HL-60 (cell line): Measurements from ENCODE around the gene TSSK2.

ENCODE experiments used
- DNase-seq, 2 experiments: peaks; one replicate each; pipeline ENCODE4 v3.0.0-alpha.2; 2010 to 2020; ENCODE audit warnings: low read depth in 1 of 2, low spot score in 1 of 2
- H3K27ac ChIP-seq: fragments of 250-450 bp; sonication (Bioruptor Pico); replicated peaks from 2 replicates; pipeline ENCODE4 v1.5.1; 2020; ENCODE audit warnings: mild to moderate bottlenecking, moderate library complexity
- H3K27me3 ChIP-seq: fragments of 250-450 bp; sonication (Bioruptor Pico); 2 replicates; pipeline ENCODE4 v1.5.1; 2021; ENCODE audit warnings: mild to moderate bottlenecking, moderate library complexity; ENCODE audit not compliant: insufficient read depth, poor library complexity, severe bottlenecking
- H3K4me3 ChIP-seq: replicated peaks from 2 replicates; pipeline ENCODE4 v1.5.1; 2011; ENCODE audit warnings: mild to moderate bottlenecking, control low read depth, low read length; ENCODE audit not compliant: insufficient read depth
- GABPA ChIP-seq: IDR thresholded peaks from 2 replicates; pipeline ENCODE4 v1.6.1; 2012; ENCODE audit warnings: low read depth
- POLR2AphosphoS5 ChIP-seq: IDR thresholded peaks from 2 replicates; pipeline ENCODE4 v1.6.1; 2012; ENCODE audit warnings: low read depth
- SPI1 ChIP-seq: IDR thresholded peaks from 2 replicates; pipeline ENCODE4 v1.6.1; 2012; ENCODE audit warnings: low read depth, mild to moderate bottlenecking, borderline replicate concordance
- TF ChIP-seq, protein P1 (sequence below): IDR thresholded peaks from one replicate; pipeline ENCODE4 v1.5.1; 2011; ENCODE audit warnings: low read length, control low read depth, inconsistent platforms; ENCODE audit not compliant: insufficient read depth
- TF ChIP-seq, protein P2 (sequence below): IDR thresholded peaks from 2 replicates; pipeline ENCODE4 v1.6.1; 2012; ENCODE audit warnings: low read depth; ENCODE audit not compliant: insufficient replicate concordance

TSSK2 gene

DNA sequence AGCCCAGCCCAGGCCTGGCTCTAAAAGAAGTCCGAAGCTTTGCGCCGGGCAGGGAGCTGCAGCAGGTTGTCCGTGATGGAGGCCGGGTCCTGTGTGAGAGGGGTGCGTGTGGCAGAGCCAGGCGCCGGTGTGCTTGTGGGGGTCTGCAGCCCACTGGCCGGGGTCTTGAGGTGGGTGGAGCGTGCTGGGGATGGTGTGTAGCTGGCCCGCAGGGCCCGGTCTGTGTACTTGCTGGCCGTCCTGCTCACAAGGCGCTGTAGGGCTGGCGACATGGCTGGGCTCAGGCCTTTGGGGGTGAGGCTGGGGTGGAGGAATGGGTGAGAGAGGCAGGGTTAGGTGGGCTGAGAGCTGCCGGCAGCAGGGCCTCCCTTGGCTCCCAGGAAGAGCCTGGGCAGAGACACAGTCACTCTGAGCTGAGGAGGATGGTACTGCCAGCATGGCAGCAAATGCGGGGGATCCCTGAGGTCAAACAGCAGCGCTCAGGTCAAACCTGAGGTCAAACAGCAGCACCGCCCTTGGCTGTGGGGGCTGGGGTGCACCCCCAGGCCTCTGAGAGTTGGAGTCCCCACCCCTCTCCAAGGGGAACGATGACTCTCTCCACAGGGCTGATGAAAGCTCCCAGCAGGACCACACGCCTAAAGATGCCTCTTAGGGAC, 3.2 kb downstream of the TSSK2 start:
- H3K4me3 ChIP-seq: no peak overlapping the region
- TF ChIP-seq, protein P1, sequence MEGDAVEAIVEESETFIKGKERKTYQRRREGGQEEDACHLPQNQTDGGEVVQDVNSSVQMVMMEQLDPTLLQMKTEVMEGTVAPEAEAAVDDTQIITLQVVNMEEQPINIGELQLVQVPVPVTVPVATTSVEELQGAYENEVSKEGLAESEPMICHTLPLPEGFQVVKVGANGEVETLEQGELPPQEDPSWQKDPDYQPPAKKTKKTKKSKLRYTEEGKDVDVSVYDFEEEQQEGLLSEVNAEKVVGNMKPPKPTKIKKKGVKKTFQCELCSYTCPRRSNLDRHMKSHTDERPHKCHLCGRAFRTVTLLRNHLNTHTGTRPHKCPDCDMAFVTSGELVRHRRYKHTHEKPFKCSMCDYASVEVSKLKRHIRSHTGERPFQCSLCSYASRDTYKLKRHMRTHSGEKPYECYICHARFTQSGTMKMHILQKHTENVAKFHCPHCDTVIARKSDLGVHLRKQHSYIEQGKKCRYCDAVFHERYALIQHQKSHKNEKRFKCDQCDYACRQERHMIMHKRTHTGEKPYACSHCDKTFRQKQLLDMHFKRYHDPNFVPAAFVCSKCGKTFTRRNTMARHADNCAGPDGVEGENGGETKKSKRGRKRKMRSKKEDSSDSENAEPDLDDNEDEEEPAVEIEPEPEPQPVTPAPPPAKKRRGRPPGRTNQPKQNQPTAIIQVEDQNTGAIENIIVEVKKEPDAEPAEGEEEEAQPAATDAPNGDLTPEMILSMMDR: no peak
- TF ChIP-seq, protein P2, sequence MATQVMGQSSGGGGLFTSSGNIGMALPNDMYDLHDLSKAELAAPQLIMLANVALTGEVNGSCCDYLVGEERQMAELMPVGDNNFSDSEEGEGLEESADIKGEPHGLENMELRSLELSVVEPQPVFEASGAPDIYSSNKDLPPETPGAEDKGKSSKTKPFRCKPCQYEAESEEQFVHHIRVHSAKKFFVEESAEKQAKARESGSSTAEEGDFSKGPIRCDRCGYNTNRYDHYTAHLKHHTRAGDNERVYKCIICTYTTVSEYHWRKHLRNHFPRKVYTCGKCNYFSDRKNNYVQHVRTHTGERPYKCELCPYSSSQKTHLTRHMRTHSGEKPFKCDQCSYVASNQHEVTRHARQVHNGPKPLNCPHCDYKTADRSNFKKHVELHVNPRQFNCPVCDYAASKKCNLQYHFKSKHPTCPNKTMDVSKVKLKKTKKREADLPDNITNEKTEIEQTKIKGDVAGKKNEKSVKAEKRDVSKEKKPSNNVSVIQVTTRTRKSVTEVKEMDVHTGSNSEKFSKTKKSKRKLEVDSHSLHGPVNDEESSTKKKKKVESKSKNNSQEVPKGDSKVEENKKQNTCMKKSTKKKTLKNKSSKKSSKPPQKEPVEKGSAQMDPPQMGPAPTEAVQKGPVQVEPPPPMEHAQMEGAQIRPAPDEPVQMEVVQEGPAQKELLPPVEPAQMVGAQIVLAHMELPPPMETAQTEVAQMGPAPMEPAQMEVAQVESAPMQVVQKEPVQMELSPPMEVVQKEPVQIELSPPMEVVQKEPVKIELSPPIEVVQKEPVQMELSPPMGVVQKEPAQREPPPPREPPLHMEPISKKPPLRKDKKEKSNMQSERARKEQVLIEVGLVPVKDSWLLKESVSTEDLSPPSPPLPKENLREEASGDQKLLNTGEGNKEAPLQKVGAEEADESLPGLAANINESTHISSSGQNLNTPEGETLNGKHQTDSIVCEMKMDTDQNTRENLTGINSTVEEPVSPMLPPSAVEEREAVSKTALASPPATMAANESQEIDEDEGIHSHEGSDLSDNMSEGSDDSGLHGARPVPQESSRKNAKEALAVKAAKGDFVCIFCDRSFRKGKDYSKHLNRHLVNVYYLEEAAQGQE: no peak
- TF ChIP-seq GABPA (no peak), POLR2AphosphoS5 (no peak), SPI1 (no peak)
- H3K27ac ChIP-seq: no peak overlapping the region
- H3K27me3 ChIP-seq: no peaks in the 10 kb centered on the region
- DNase-seq: no peak

DNA sequence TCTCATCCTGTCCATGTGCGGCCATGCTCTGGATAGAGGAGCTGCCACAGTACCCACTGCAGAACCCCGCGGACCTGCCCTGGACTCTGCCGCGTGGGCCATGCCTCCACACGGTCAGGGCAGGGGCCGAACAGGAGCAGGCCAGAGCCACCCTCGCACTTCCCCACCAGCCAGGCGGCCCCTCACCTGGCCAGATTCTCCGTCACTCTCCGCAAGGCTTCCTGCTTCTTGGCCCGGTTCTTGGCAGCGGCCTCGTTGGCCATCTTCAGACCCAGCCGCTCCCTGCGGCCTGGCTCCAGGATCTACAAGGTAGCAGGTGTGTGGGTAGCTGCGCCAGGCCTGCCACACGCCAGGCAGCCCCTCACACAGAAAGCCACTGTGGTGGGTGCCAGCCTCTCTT, 3.8 kb downstream of the TSSK2 start:
- TF ChIP-seq SPI1: no peak
- TF ChIP-seq, protein P1: no peak
- TF ChIP-seq, protein P2: no peak
- TF ChIP-seq GABPA: no peak
- TF ChIP-seq POLR2AphosphoS5: no peak
- H3K27me3 ChIP-seq: no peaks in the 10 kb centered on the region
- no peak for DNase-seq
- no peak overlapping the region for H3K27ac ChIP-seq
- no peak overlapping the region for H3K4me3 ChIP-seq

DNA sequence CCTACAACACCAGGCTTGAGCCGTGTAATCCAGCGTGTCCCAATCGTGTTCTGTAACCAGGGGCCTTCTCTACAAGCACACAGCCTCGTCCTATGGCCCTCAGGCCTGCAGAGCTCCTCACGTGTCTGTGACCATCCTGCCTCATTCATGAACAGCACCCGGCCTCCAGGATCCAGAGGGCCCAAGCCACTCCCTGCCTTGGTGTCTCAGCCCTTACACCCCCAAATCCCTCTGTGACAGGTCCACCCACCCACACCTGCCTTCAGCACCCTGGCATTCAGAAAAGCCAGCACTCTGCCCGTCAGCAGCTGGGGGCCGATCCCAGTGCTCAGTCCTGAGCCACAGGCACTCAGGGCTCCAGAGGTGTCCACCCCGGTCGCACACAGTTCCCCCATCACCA, 5.8 kb downstream of the TSSK2 start:
- H3K4me3 ChIP-seq: no peak overlapping the region
- no peak for TF ChIP-seq SPI1
- TF ChIP-seq POLR2AphosphoS5: no peak
- TF ChIP-seq, protein P1: no peak
- no peak for DNase-seq
- H3K27ac ChIP-seq: no peak overlapping the region
- H3K27me3 ChIP-seq: no peaks in the 10 kb centered on the region
